SK-N-SH treated with all-trans-retinoic acid at 6 μM for 48 hours (cell line): ENCODE results near the gene F5.

ENCODE experiments used
- ATAC-seq: fragments of 200-7000 bp; cut with Tn5 transposase; 3 replicates; pipeline ENCODE4 v1.9.1; 2020; ENCODE audit warnings: mild to moderate bottlenecking, moderate library complexity
- ARNTL ChIP-seq: fragments of 450-650 bp; formaldehyde crosslinking; IDR thresholded peaks from 2 replicates; pipeline ENCODE4 v1.5.0; 2020; ENCODE audit warnings: low read depth, mild to moderate bottlenecking, moderate library complexity, borderline replicate concordance
- BACH2 ChIP-seq: fragments of 250-450 bp; sonication (Bioruptor Pico); IDR thresholded peaks from 2 replicates; pipeline ENCODE4 v1.9.0; 2021; ENCODE audit warnings: mild to moderate bottlenecking, borderline replicate concordance
- CSDC2 ChIP-seq: fragments of 250-450 bp; sonication (Bioruptor Pico); IDR thresholded peaks from 2 replicates; pipeline ENCODE4 v1.5.0; 2020; ENCODE audit warnings: mild to moderate bottlenecking, moderate library complexity
- ESRRG ChIP-seq: fragments of 250-450 bp; sonication (Bioruptor Pico); IDR thresholded peaks from 2 replicates; pipeline ENCODE4 v1.6.1; 2021; ENCODE audit warnings: mild to moderate bottlenecking
- GLIS3 ChIP-seq: fragments of 250-450 bp; sonication (Bioruptor Pico); IDR thresholded peaks from 2 replicates; pipeline ENCODE4 v1.5.0; 2020; ENCODE audit warnings: mild to moderate bottlenecking, moderate library complexity
- ISL1 ChIP-seq: fragments of 250-450 bp; sonication (Bioruptor Pico); IDR thresholded peaks from 2 replicates; pipeline ENCODE4 v2.1.2; 2022; ENCODE audit warnings: mild to moderate bottlenecking, moderate library complexity
- OSR1 ChIP-seq: fragments of 250-450 bp; sonication (Bioruptor Pico); IDR thresholded peaks from 2 replicates; pipeline ENCODE4 v1.8.0; 2022; ENCODE audit warnings: moderate library complexity, mild to moderate bottlenecking, inconsistent platforms
- PPARA ChIP-seq: fragments of 250-450 bp; sonication (Bioruptor Pico); IDR thresholded peaks from 2 replicates; pipeline ENCODE4 v1.5.0; 2020; ENCODE audit warnings: mild to moderate bottlenecking, borderline replicate concordance
- RARB ChIP-seq: fragments of 250-450 bp; sonication (Bioruptor Pico); IDR thresholded peaks from 2 replicates; pipeline ENCODE4 v1.8.0; 2021; ENCODE audit warnings: mild to moderate bottlenecking, moderate library complexity
- SNAI2 ChIP-seq: fragments of 250-450 bp; sonication (Bioruptor Pico); IDR thresholded peaks from 2 replicates; pipeline ENCODE4 v1.5.0; 2020; ENCODE audit warnings: mild to moderate bottlenecking, moderate library complexity
- TOX ChIP-seq: fragments of 250-450 bp; sonication (Bioruptor Pico); IDR thresholded peaks from 2 replicates; pipeline ENCODE4 v1.8.0; 2021; ENCODE audit warnings: mild to moderate bottlenecking, moderate library complexity, borderline replicate concordance
- ZC3H10 ChIP-seq: fragments of 250-450 bp; sonication (Bioruptor Pico); IDR thresholded peaks from 2 replicates; pipeline ENCODE4 v1.5.1; 2021; ENCODE audit warnings: mild to moderate bottlenecking, moderate library complexity
- ZFP30 ChIP-seq: fragments of 450-650 bp; formaldehyde crosslinking; IDR thresholded peaks from 2 replicates; pipeline ENCODE4 v1.5.0; 2022; ENCODE audit warnings: mild to moderate bottlenecking, moderate library complexity
- ZNF565 ChIP-seq: fragments of 450-650 bp; formaldehyde crosslinking; conservative IDR thresholded peaks from 2 replicates; pipeline ENCODE4 v1.5.0; 2020; ENCODE audit warnings: low read depth, mild to moderate bottlenecking, moderate library complexity
- ZNF70 ChIP-seq: fragments of 450-650 bp; formaldehyde crosslinking; IDR thresholded peaks from 2 replicates; pipeline ENCODE4 v1.5.0; 2020; ENCODE audit warnings: mild to moderate bottlenecking, moderate library complexity
- ZNF8 ChIP-seq: fragments of 450-650 bp; formaldehyde crosslinking; IDR thresholded peaks from 2 replicates; pipeline ENCODE4 v1.5.0; 2020; ENCODE audit warnings: mild to moderate bottlenecking, moderate library complexity
- TF ChIP-seq, protein P1 (sequence below): fragments of 250-450 bp; sonication (Bioruptor Pico); IDR thresholded peaks from 2 replicates; pipeline ENCODE4 v1.8.0; 2021; ENCODE audit warnings: low read depth, mild to moderate bottlenecking, moderate library complexity, borderline replicate concordance
- TF ChIP-seq, protein P2 (sequence below): fragments of 250-450 bp; sonication (Bioruptor Pico); IDR thresholded peaks from 2 replicates; pipeline ENCODE4 v1.5.0; 2020; ENCODE audit warnings: mild to moderate bottlenecking, moderate library complexity
- TF ChIP-seq, protein P3 (sequence below): fragments of 250-450 bp; sonication (Bioruptor Pico); IDR thresholded peaks from 2 replicates; pipeline ENCODE4 v1.5.1; 2021; ENCODE audit warnings: mild to moderate bottlenecking, moderate library complexity
- TF ChIP-seq, protein P4 (sequence below): fragments of 250-450 bp; sonication (Bioruptor Pico); IDR thresholded peaks from 2 replicates; pipeline ENCODE4 v1.8.0; 2020; ENCODE audit warnings: mild to moderate bottlenecking, moderate library complexity, borderline replicate concordance

F5 gene

DNA sequence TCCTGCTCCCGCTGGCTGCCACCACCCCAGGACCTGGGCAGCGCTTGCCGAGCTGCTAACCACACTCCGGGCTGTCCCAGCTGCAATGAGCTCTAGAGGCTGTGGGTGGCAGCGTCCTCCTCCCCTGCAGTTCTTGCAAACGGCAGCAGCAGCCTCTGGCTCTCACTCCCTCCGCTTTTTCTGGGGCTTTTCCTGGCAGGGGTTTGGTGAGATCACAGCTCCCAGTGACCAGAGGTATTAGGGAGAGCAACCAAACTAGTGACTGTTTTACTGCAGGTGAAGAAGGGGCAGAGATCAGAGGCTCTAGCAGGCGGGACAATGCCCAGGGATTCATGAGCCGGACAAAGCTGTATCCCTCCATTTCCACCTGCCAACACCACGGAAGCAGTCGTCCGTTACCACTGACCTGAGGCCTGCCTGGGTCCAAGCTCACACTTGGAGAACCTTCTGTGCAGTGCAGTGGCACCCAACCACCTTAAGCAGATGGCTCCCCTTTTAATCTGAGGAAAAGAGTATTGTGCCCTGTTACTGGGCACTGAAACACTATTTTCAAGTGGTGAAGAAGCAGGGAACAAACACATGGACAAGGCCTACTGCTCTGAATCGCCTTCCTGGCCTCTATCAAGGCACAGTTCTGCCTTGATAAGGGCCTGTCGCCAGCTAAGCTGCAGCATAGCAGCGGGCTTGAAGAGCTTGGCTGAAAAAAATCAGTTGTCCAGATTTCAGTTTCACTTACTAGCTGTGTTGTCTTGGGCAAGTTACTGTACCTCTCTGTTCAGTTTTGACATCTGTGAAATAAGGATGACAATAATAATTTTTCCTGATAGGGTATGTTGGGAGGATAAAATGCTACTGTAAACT is at the start of gene F5:
F5 (minus strand) TSS at position 87 of the 861 bp plus-strand sequence. CDS start 95 bp downstream, outside the sequence.
- ATAC-seq: peak; percentile 100
- TF ChIP-seq CSDC2 (no peak), RARB (CRISPR knock-in tag) (no peak), BACH2 (no peak), ZNF8 (CRISPR knock-in tag) (no peak), ESRRG (CRISPR knock-in tag) (no peak), ZFP30 (CRISPR knock-in tag) (no peak), OSR1 (CRISPR knock-in tag) (no peak), ISL1 (CRISPR knock-in tag) (no peak), GLIS3 (CRISPR knock-in tag) (no peak), ZC3H10 (no peak), SNAI2 (CRISPR knock-in tag) (no peak)
- TF ChIP-seq, protein P1, sequence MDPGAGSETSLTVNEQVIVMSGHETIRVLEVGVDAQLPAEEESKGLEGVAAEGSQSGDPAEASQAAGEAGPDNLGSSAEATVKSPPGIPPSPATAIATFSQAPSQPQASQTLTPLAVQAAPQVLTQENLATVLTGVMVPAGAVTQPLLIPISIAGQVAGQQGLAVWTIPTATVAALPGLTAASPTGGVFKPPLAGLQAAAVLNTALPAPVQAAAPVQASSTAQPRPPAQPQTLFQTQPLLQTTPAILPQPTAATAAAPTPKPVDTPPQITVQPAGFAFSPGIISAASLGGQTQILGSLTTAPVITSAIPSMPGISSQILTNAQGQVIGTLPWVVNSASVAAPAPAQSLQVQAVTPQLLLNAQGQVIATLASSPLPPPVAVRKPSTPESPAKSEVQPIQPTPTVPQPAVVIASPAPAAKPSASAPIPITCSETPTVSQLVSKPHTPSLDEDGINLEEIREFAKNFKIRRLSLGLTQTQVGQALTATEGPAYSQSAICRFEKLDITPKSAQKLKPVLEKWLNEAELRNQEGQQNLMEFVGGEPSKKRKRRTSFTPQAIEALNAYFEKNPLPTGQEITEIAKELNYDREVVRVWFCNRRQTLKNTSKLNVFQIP (CRISPR knock-in tag): no peak
- TF ChIP-seq, protein P2, sequence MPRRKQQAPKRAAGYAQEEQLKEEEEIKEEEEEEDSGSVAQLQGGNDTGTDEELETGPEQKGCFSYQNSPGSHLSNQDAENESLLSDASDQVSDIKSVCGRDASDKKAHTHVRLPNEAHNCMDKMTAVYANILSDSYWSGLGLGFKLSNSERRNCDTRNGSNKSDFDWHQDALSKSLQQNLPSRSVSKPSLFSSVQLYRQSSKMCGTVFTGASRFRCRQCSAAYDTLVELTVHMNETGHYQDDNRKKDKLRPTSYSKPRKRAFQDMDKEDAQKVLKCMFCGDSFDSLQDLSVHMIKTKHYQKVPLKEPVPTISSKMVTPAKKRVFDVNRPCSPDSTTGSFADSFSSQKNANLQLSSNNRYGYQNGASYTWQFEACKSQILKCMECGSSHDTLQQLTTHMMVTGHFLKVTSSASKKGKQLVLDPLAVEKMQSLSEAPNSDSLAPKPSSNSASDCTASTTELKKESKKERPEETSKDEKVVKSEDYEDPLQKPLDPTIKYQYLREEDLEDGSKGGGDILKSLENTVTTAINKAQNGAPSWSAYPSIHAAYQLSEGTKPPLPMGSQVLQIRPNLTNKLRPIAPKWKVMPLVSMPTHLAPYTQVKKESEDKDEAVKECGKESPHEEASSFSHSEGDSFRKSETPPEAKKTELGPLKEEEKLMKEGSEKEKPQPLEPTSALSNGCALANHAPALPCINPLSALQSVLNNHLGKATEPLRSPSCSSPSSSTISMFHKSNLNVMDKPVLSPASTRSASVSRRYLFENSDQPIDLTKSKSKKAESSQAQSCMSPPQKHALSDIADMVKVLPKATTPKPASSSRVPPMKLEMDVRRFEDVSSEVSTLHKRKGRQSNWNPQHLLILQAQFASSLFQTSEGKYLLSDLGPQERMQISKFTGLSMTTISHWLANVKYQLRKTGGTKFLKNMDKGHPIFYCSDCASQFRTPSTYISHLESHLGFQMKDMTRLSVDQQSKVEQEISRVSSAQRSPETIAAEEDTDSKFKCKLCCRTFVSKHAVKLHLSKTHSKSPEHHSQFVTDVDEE (CRISPR knock-in tag): no peak
- TF ChIP-seq, protein P3, sequence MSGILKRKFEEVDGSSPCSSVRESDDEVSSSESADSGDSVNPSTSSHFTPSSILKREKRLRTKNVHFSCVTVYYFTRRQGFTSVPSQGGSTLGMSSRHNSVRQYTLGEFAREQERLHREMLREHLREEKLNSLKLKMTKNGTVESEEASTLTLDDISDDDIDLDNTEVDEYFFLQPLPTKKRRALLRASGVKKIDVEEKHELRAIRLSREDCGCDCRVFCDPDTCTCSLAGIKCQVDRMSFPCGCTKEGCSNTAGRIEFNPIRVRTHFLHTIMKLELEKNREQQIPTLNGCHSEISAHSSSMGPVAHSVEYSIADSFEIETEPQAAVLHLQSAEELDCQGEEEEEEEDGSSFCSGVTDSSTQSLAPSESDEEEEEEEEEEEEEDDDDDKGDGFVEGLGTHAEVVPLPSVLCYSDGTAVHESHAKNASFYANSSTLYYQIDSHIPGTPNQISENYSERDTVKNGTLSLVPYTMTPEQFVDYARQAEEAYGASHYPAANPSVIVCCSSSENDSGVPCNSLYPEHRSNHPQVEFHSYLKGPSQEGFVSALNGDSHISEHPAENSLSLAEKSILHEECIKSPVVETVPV (CRISPR knock-in tag): no peak

DNA sequence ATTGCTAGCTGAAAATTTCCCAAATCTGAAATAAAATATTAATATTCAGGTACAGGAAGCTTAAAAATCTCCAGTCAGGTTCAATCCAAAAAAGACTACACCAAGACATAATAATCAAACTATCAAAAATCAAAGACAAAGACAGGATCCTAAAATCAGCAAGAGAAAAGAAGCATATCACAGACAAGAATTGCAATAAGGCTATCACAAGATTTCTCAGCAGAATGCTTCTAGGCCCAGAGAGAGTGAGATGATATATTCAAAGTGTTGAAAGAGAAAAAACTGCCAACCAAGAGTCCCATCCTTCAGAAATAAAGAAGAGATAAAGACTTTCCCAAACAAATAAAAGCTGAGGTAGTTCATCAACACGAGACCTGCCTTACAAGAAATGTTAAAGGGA is 48.6 kb upstream of the F5 start:
- TF ChIP-seq ESRRG (CRISPR knock-in tag) (no peak), BACH2 (no peak), CSDC2 (no peak), ISL1 (CRISPR knock-in tag) (no peak), OSR1 (CRISPR knock-in tag) (no peak), TOX (CRISPR knock-in tag) (no peak)
- ATAC-seq: no peak

DNA sequence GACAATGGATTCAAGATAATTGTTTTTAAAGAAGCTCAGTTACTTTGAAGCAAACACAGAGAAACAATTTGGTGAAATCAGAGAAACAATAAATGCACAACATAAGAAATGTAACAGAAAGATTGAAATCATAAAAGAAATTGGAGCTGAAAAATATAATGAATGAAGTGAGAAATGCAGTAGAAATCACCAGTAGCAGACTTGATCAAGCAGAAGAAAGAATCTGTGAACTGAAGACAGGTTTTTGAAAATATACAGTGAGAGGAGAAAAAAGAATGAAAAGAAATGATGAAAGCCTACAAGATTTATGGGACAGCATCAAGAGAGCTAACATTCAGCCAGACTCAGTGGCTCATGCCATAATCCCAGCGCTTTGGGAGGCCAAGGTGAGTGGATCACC is 47.9 kb upstream of the F5 start:
- no peak for ATAC-seq
- TF ChIP-seq ZNF565 (CRISPR knock-in tag) (no peak), ZNF70 (CRISPR knock-in tag) (no peak), PPARA (no peak), ARNTL (CRISPR knock-in tag) (no peak)
- TF ChIP-seq, protein P2 (CRISPR knock-in tag): no peak
- TF ChIP-seq, protein P4, sequence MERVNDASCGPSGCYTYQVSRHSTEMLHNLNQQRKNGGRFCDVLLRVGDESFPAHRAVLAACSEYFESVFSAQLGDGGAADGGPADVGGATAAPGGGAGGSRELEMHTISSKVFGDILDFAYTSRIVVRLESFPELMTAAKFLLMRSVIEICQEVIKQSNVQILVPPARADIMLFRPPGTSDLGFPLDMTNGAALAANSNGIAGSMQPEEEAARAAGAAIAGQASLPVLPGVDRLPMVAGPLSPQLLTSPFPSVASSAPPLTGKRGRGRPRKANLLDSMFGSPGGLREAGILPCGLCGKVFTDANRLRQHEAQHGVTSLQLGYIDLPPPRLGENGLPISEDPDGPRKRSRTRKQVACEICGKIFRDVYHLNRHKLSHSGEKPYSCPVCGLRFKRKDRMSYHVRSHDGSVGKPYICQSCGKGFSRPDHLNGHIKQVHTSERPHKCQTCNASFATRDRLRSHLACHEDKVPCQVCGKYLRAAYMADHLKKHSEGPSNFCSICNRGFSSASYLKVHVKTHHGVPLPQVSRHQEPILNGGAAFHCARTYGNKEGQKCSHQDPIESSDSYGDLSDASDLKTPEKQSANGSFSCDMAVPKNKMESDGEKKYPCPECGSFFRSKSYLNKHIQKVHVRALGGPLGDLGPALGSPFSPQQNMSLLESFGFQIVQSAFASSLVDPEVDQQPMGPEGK (CRISPR knock-in tag): no peak
